Neuronal stem cell (in vitro differentiated cells): ENCODE results near the gene SLC13A4.

Source experiments
- DNase-seq: peaks from one replicate; pipeline ENCODE4 v3.0.0-alpha.2; 2013; ENCODE audit warnings: low spot score
- H2AFZ ChIP-seq: one replicate; pipeline ENCODE4 v1.6.1; 2013; ENCODE audit warnings: mild to moderate bottlenecking, low read length, inconsistent platforms
- H2AK5ac ChIP-seq: 2 replicates; pipeline ENCODE4 v1.6.1; 2013; ENCODE audit warnings: low read depth, mild to moderate bottlenecking, inconsistent platforms, low read length, moderate library complexity, mixed read lengths
- H2BK120ac ChIP-seq: 2 replicates; pipeline ENCODE4 v1.6.1; 2013; ENCODE audit warnings: low read depth, mild to moderate bottlenecking, inconsistent platforms, low read length, moderate library complexity, mixed read lengths
- H2BK12ac ChIP-seq: one replicate; pipeline ENCODE4 v1.6.1; 2013; ENCODE audit warnings: low read length, inconsistent platforms
- H2BK15ac ChIP-seq: 2 replicates; pipeline ENCODE4 v1.6.1; 2013; ENCODE audit warnings: mild to moderate bottlenecking, low read length, inconsistent platforms, mixed read lengths
- H2BK5ac ChIP-seq: one replicate; pipeline ENCODE4 v1.6.1; 2013; ENCODE audit warnings: inconsistent platforms, mild to moderate bottlenecking, low read length, moderate library complexity
- H3K14ac ChIP-seq: one replicate; pipeline ENCODE4 v1.6.1; 2013; ENCODE audit warnings: low read length, inconsistent platforms
- H3K18ac ChIP-seq: 2 replicates; pipeline ENCODE4 v1.6.1; 2013; ENCODE audit warnings: low read length, inconsistent platforms
- H3K23ac ChIP-seq: 2 replicates; pipeline ENCODE4 v1.6.1; 2013; ENCODE audit warnings: low read depth, mild to moderate bottlenecking, mixed read lengths, low read length, inconsistent platforms; ENCODE audit not compliant: poor library complexity
- H3K27ac ChIP-seq: replicated peaks from 3 replicates; pipeline ENCODE4 v1.5.1; 2013; ENCODE audit warnings: low read length, inconsistent platforms
- H3K27me3 ChIP-seq, 3 experiments: 2 replicates each; pipeline ENCODE4 v1.6.1; 2013; ENCODE audit warnings: low read length in 3 of 3, mild to moderate bottlenecking in 2 of 3, inconsistent platforms in 1 of 3, low read depth in 1 of 3, mixed read lengths in 1 of 3, moderate library complexity in 1 of 3; ENCODE audit not compliant: control insufficient read depth in 3 of 3, insufficient read depth in 3 of 3
- H3K36me3 ChIP-seq, 2 donors: replicated peaks in 1 of 2; 2 replicates each; pipeline ENCODE4 v1.6.1; 2013; ENCODE audit warnings: low read length in 2 of 2; ENCODE audit not compliant: control insufficient read depth in 2 of 2, insufficient read depth in 2 of 2
- H3K4ac ChIP-seq: 2 replicates; pipeline ENCODE4 v1.6.1; 2013; ENCODE audit warnings: inconsistent platforms, mild to moderate bottlenecking, low read length, moderate library complexity
- H3K4me1 ChIP-seq, 2 donors: 1 replicate in 1 of 2; 2 replicates in 1 of 2; pipeline ENCODE4 v1.6.1; 2013; ENCODE audit warnings: low read length in 2 of 2, low read depth in 1 of 2; ENCODE audit not compliant: control insufficient read depth in 2 of 2, insufficient read depth in 1 of 2
- H3K4me2 ChIP-seq: one replicate; pipeline ENCODE4 v1.6.1; 2013; ENCODE audit warnings: mild to moderate bottlenecking, low read length, inconsistent platforms; ENCODE audit not compliant: insufficient read depth, poor library complexity, severe bottlenecking
- H3K4me3 ChIP-seq, 2 donors: 2 replicates each; pipeline ENCODE4 v1.5.1; 2013; ENCODE audit warnings: low read length in 2 of 2, mild to moderate bottlenecking in 2 of 2, inconsistent platforms in 1 of 2, moderate library complexity in 1 of 2
- H3K79me1 ChIP-seq: one replicate; pipeline ENCODE4 v1.6.1; 2013; ENCODE audit warnings: low read depth, mild to moderate bottlenecking, inconsistent platforms, low read length, moderate library complexity
- H3K9ac ChIP-seq: one replicate; pipeline ENCODE4 v1.6.1; 2013; ENCODE audit warnings: mild to moderate bottlenecking, low read depth, low read length, inconsistent platforms; ENCODE audit not compliant: poor library complexity
- H3K9me3 ChIP-seq, 2 donors: replicated peaks in 1 of 2; 2 replicates each; pipeline versions ENCODE3 to v1.6.1; 2013; ENCODE audit warnings: low read length in 2 of 2, mild to moderate bottlenecking in 2 of 2, inconsistent platforms in 1 of 2, low read depth in 1 of 2, mixed read lengths in 1 of 2, moderate library complexity in 1 of 2; ENCODE audit not compliant: control insufficient read depth in 2 of 2, insufficient read depth in 1 of 2
- H4K8ac ChIP-seq: one replicate; pipeline ENCODE4 v1.6.1; 2013; ENCODE audit warnings: low read depth, mild to moderate bottlenecking, inconsistent platforms, low read length, moderate library complexity
- H4K91ac ChIP-seq: one replicate; pipeline ENCODE4 v1.6.1; 2013; ENCODE audit warnings: low read length, low read depth, mild to moderate bottlenecking, inconsistent platforms; ENCODE audit not compliant: poor library complexity
- WGBS, 2 donors: extraction: QIAGEN DNeasy Blood & Tissue Kit; methylation state at CpG; one replicate each; pipeline ENCODE4 v1.1.7; 2013; ENCODE audit warnings: missing lambda C conversion rate in 2 of 2, mixed read lengths in 1 of 2; ENCODE audit not compliant: insufficient read length in 2 of 2, insufficient replicate concordance in 1 of 2; ENCODE audit errors: extremely low coverage in 2 of 2; 5-methylcytosine and 5-hydroxymethylcytosine counted together

SLC13A4 gene

GRCh38 chr7:135685306-135686084 is 42.5 kb downstream of the SLC13A4 start:
- DNase-seq, result no peak
- WGBS, 2 donors, result no CpG with 5 or more reads among the region's 9 CpGs
- Histone ChIP-seq H3K27me3 (no peaks in the 10 kb centered on the region), H3K23ac (no peak overlapping the region), H3K9ac (peak overlapping the region; percentile 31), H3K4me2 (no peak overlapping the region), H2BK5ac (no peak overlapping the region), H3K4me1 (peaks cover 0 to 1% of the 10 kb centered on the region in 2 donors), H2BK15ac (no peak overlapping the region), H4K8ac (peak overlapping the region; percentile 84), H3K4me3 (no peak overlapping the region), H3K36me3 (peaks cover 10 to 47% of the 10 kb centered on the region in 2 donors), H2BK120ac (no peak overlapping the region), H3K79me1 (peaks cover 4% of the 10 kb centered on the region), H2BK12ac (no peak overlapping the region), H3K18ac (no peak overlapping the region), H2AFZ (no peak overlapping the region), H3K9me3 (no peaks in the 10 kb centered on the region), H3K14ac (peak overlapping the region; percentile 63), H4K91ac (no peak overlapping the region), H3K27ac (no peak overlapping the region), H3K4ac (no peak overlapping the region), H2AK5ac (no peak overlapping the region)

GRCh38 chr7:135684699-135685098 is 43.3 kb downstream of the SLC13A4 start:
- H3K4me3 ChIP-seq, result no peak overlapping the region

GRCh38 chr7:135684136-135684535 is 43.9 kb downstream of the SLC13A4 start:
- Histone ChIP-seq H2AK5ac (no peak overlapping the region), H2BK15ac (no peak overlapping the region), H3K27ac (no peak overlapping the region), H3K36me3 (peaks cover 9 to 47% of the 10 kb centered on the region in 2 donors), H3K4me1 (no peaks in the 10 kb centered on the region), H2AFZ (no peak overlapping the region), H4K8ac (no peak overlapping the region), H3K27me3 (no peaks in the 10 kb centered on the region), H2BK12ac (no peak overlapping the region), H3K14ac (no peak overlapping the region), H2BK5ac (no peak overlapping the region), H4K91ac (no peak overlapping the region), H3K79me1 (peaks cover 4% of the 10 kb centered on the region), H3K4me3 (no peak overlapping the region), H3K18ac (no peak overlapping the region), H2BK120ac (no peak overlapping the region), H3K9me3 (no peaks in the 10 kb centered on the region), H3K9ac (no peak overlapping the region), H3K4me2 (no peak overlapping the region), H3K4ac (no peak overlapping the region), H3K23ac (no peak overlapping the region)
- no peak for DNase-seq
- WGBS, 2 donors, result no CpG with 5 or more reads among the region's 3 CpGs

More at GRCh38 chr7:135684699-135685098, 43.3 kb downstream of the SLC13A4 start:
- Histone ChIP-seq H3K9ac (peak overlapping the region; percentile 31), H3K4me1 (no peaks in the 10 kb centered on the region), H3K27me3 (no peaks in the 10 kb centered on the region), H2AFZ (no peak overlapping the region), H3K79me1 (peaks cover 4% of the 10 kb centered on the region), H4K8ac (no peak overlapping the region), H3K4ac (no peak overlapping the region), H3K9me3 (no peaks in the 10 kb centered on the region), H4K91ac (no peak overlapping the region), H3K4me2 (no peak overlapping the region), H3K36me3 (peaks cover 10 to 47% of the 10 kb centered on the region in 2 donors), H3K23ac (no peak overlapping the region), H2BK120ac (no peak overlapping the region), H2BK15ac (no peak overlapping the region), H2AK5ac (no peak overlapping the region), H2BK12ac (no peak overlapping the region), H3K27ac (no peak overlapping the region), H2BK5ac (no peak overlapping the region), H3K18ac (no peak overlapping the region), H3K14ac (no peak overlapping the region)
- DNase-seq, result no peak
- WGBS, 2 donors, result no CpG with 5 or more reads among the region's 5 CpGs

GRCh38 chr7:135683609-135684008 is 44.4 kb downstream of the SLC13A4 start:
- H3K23ac ChIP-seq, result no peak overlapping the region
- no peak overlapping the region for H2BK5ac ChIP-seq
- H2BK120ac ChIP-seq, result no peak overlapping the region
- no peak overlapping the region for H3K4me3 ChIP-seq
- H3K27ac ChIP-seq, result no peak overlapping the region
- H3K27me3 ChIP-seq, result no peaks in the 10 kb centered on the region
- no peak overlapping the region for H3K18ac ChIP-seq
- no peak overlapping the region for H3K9ac ChIP-seq
- H3K14ac ChIP-seq, result no peak overlapping the region
- H3K36me3 ChIP-seq, result peaks cover 9 to 48% of the 10 kb centered on the region in 2 donors
- DNase-seq, result no peak
- H3K9me3 ChIP-seq, result no peaks in the 10 kb centered on the region
- no peak overlapping the region for H2AK5ac ChIP-seq
- no peak overlapping the region for H2AFZ ChIP-seq
- H3K4me2 ChIP-seq, result no peak overlapping the region
- H3K4me1 ChIP-seq, result no peaks in the 10 kb centered on the region
- no peak overlapping the region for H3K4ac ChIP-seq
- no CpG with 5 or more reads among the region's 3 CpGs for WGBS, 2 donors
- no peak overlapping the region for H2BK12ac ChIP-seq
- no peak overlapping the region for H4K8ac ChIP-seq
- no peak overlapping the region for H2BK15ac ChIP-seq
- peaks cover 4% of the 10 kb centered on the region for H3K79me1 ChIP-seq
- no peak overlapping the region for H4K91ac ChIP-seq
